Adrenal gland (tissue), 5 donors: ENCODE data around the gene JAZF1.

Experiments
- CTCF ChIP-seq, 6 experiments: fragments of 450-650 bp in 4 of 6; fragments of 200-600 bp in 2 of 6; sonication (generic) in 1 of 6; IDR thresholded peaks; 1 replicate in 5 of 6; 2 replicates in 1 of 6; pipeline versions ENCODE4 v1.5.1 to v1.8.0; 2016 to 2021; ENCODE audit warnings: antibody characterized with exemption in 6 of 6, mild to moderate bottlenecking in 2 of 6, moderate library complexity in 1 of 6
- POLR2A ChIP-seq, 2 donors: fragments of 450-650 bp; IDR thresholded peaks; one replicate each; pipeline ENCODE4 v1.6.1; 2017; ENCODE audit warnings: antibody characterized with exemption in 2 of 2, mild to moderate bottlenecking in 2 of 2, moderate library complexity in 1 of 2
- donor health status: DM: no; HTN: no; CAD: no.

- TF ChIP-seq CTCF (IDR thresholded peaks at IDR 0.05), result no peak
- no peak for TF ChIP-seq POLR2A (IDR thresholded peaks at IDR 0.05)
Measured at GRCh38 chr7:28071570-28071969, 109.0 kb downstream of the JAZF1 start.
